ENCODE measurements around the gene RBM10. TPM values are rescaled to one million over a fixed set of nuclear protein-coding genes. Genes with fewer than 3 reads are reported as not detected.

Gene RBM10
- total RNA-seq, 3 donors from 2014 or later, result 35.2 to 40.2 (median 37.7) TPM

- no peak for ATAC-seq
- H3K9me3 ChIP-seq, result no peaks in the 10 kb centered on the region
- no peaks in the 10 kb centered on the region for H3K36me3 ChIP-seq (ENCODE audit: low read depth)
- no peak for DNase-seq
- H3K4me1 ChIP-seq (ENCODE audit: low read depth), result no peaks in the 10 kb centered on the region
- TF ChIP-seq CTCF (IDR thresholded peaks at IDR 0.05), result no peak
- no peak overlapping the region for H3K4me3 ChIP-seq
- intact Hi-C loops (cut with DNase I, micrococcal nuclease), result no loop called here
Measured at GRCh38 chrX:47148946-47149345, 3.9 kb downstream of the RBM10 start.

- no peak for ATAC-seq
- H3K36me3 ChIP-seq (ENCODE audit: low read depth), result no peaks in the 10 kb centered on the region
- intact Hi-C loops (cut with DNase I, micrococcal nuclease), result no loop called here
- H3K4me1 ChIP-seq (ENCODE audit: low read depth), result no peaks in the 10 kb centered on the region
- DNase-seq, result no peak
- no peak overlapping the region for H3K4me3 ChIP-seq
- no peaks in the 10 kb centered on the region for H3K9me3 ChIP-seq
- TF ChIP-seq CTCF (IDR thresholded peaks at IDR 0.05), result no peak
Measured at GRCh38 chrX:47151435-47151834, 6.4 kb downstream of the RBM10 start.

GRCh38 chrX:47156611-47157520, 11.8 kb downstream of the RBM10 start:
- TF ChIP-seq CTCF (IDR thresholded peaks at IDR 0.05), result no peak
- Histone ChIP-seq H3K36me3 (ENCODE audit: low read depth) (no peaks in the 10 kb centered on the region), H3K4me1 (ENCODE audit: low read depth) (no peaks in the 10 kb centered on the region), H3K4me3 (no peak overlapping the region), H3K9me3 (no peaks in the 10 kb centered on the region)
- no peak for DNase-seq
- intact Hi-C loops (cut with DNase I, micrococcal nuclease), result no loop called here
- no peak for ATAC-seq

GRCh38 chrX:47158131-47158530, 13.1 kb downstream of the RBM10 start:
- intact Hi-C loops (cut with DNase I, micrococcal nuclease), result no loop called here
- no peak for TF ChIP-seq CTCF (IDR thresholded peaks at IDR 0.05)
- ATAC-seq, result no peak
- H3K9me3 ChIP-seq, result no peaks in the 10 kb centered on the region
- H3K4me1 ChIP-seq (ENCODE audit: low read depth), result no peaks in the 10 kb centered on the region
- no peak overlapping the region for H3K4me3 ChIP-seq
- H3K36me3 ChIP-seq (ENCODE audit: low read depth), result no peaks in the 10 kb centered on the region
- no peak for DNase-seq

- Histone ChIP-seq H3K4me3 (no peak overlapping the region), H3K9me3 (no peaks in the 10 kb centered on the region), H3K4me1 (ENCODE audit: low read depth) (no peaks in the 10 kb centered on the region), H3K36me3 (ENCODE audit: low read depth) (no peaks in the 10 kb centered on the region)
- no peak for ATAC-seq
- TF ChIP-seq CTCF (IDR thresholded peaks at IDR 0.05), result no peak
- DNase-seq, result no peak
- intact Hi-C loops (cut with DNase I, micrococcal nuclease), result no loop called here
Measured at GRCh38 chrX:47158781-47159180, 13.8 kb downstream of the RBM10 start.
